ENCODE data around the gene ST6GALNAC5. TPM values are rescaled to one million over a fixed set of nuclear protein-coding genes. Genes with fewer than 3 reads are reported as not detected.

ST6GALNAC5 gene
- total and polyA plus RNA-seq, 10 of the 15 experiments (the other 5 are each of a cell fraction or from before 2014, with no cell fraction given) = under 0.01 to 1.8 (median 0.07) TPM; not detected in 6

DNA sequence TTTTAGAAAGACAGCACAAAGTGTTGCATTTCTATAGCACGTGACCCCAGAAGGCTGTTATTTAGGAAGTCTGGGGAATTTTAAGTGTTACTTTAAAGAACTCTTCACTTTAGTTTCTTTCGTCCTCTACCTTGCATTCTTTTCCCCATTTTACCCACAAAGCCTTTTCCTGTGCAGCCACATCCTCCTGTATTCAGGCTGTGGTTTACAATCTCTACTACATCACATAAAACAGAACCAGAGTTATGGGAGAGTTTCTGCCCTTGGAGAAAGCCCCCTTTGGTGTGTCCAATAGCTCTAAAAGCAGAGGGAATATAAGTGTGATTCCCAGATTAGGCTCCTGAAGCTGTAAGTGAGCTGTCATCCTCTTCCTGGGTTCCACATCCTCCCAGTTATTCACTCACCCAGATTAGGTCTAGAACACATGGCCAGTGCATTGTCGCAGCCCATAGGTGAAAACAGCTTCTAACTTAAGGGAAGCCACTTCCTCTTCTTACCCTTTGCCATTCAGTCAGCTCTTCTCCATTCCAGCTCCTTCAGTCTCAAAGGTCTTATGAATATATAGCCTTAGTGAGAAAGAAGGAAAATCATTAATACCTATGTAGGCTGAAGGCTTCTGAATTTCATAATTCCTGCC lies 180.8 kb downstream of the ST6GALNAC5 start:
- BruUV-seq (replicated peaks) = no TSS peak
- Histone ChIP-seq H2AFZ (ENCODE audit: control insufficient read depth, low read depth, low read length) (no peak overlapping the region), H3K27me3 (replicated peaks in 1 of 2; ENCODE audit: control insufficient read depth in 2 of 2, insufficient read depth in 2 of 2, low read length in 1 of 2) (no peaks in the 10 kb centered on the region; a peak in 1 of 4 replicates), H3K4me3 (no peak overlapping the region), H3K36me3 (ENCODE audit: control insufficient read depth in 2 of 2, insufficient read depth in 2 of 2, low read length in 1 of 2) (no peaks in the 10 kb centered on the region), H4K20me1 (ENCODE audit: control insufficient read depth, insufficient read depth) (no peaks in the 10 kb centered on the region), H3K9ac (ENCODE audit: control insufficient read depth, insufficient read depth, low read length) (no peak overlapping the region), H3K4me1 (ENCODE audit: control insufficient read depth, insufficient read depth, low read length) (no peaks in the 10 kb centered on the region), H3K79me2 (ENCODE audit: control insufficient read depth, insufficient read depth, low read length) (no peaks in the 10 kb centered on the region), H3K27ac (ENCODE audit: control insufficient read depth, insufficient read depth) (no peak overlapping the region), H3K4me2 (ENCODE audit: control insufficient read depth, insufficient read depth) (no peak overlapping the region), H3K9me3 (replicated peaks; ENCODE audit: control insufficient read depth, insufficient read depth, low read length) (no peaks in the 10 kb centered on the region)
- in situ Hi-C loops (cut with MboI) (no loop called here), intact Hi-C loops (cut with micrococcal nuclease; ENCODE audit: unreplicated experiment) (no loop called here)
- TF ChIP-seq JUND (IDR thresholded peaks at IDR 0.05; ENCODE audit: low read depth, low read length) = no peak
- TF ChIP-seq ZNF217 (IDR thresholded peaks at IDR 0.05) = no peak
- TF ChIP-seq RFX5 (IDR thresholded peaks at IDR 0.05; ENCODE audit: low read depth, low read length) = no peak
- no peak for TF ChIP-seq SRF (IDR thresholded peaks at IDR 0.05; ENCODE audit: low read depth in 2 of 2, low read length in 2 of 2)
- peak in 1 of 2 experiments; percentile 18; a peak in 1 of 4 replicates for TF ChIP-seq IKZF2 (IDR thresholded peaks at IDR 0.05)
- TF ChIP-seq PAX8 (IDR thresholded peaks at IDR 0.05) = no peak
- TF ChIP-seq SMAD1 (IDR thresholded peaks at IDR 0.05; ENCODE audit: low read depth, partially characterized antibody) = no peak
- no peak for TF ChIP-seq POLR2AphosphoS5 (IDR thresholded peaks at IDR 0.05; ENCODE audit: low read length)
- no peak for TF ChIP-seq EP300 (IDR thresholded peaks at IDR 0.05; ENCODE audit: borderline replicate concordance in 1 of 2, control insufficient read depth in 1 of 2, low read depth in 2 of 2, low read length in 2 of 2)
- TF ChIP-seq ELK1 (IDR thresholded peaks at IDR 0.05; ENCODE audit: low read depth, low read length) = no peak
- TF ChIP-seq, protein P1, sequence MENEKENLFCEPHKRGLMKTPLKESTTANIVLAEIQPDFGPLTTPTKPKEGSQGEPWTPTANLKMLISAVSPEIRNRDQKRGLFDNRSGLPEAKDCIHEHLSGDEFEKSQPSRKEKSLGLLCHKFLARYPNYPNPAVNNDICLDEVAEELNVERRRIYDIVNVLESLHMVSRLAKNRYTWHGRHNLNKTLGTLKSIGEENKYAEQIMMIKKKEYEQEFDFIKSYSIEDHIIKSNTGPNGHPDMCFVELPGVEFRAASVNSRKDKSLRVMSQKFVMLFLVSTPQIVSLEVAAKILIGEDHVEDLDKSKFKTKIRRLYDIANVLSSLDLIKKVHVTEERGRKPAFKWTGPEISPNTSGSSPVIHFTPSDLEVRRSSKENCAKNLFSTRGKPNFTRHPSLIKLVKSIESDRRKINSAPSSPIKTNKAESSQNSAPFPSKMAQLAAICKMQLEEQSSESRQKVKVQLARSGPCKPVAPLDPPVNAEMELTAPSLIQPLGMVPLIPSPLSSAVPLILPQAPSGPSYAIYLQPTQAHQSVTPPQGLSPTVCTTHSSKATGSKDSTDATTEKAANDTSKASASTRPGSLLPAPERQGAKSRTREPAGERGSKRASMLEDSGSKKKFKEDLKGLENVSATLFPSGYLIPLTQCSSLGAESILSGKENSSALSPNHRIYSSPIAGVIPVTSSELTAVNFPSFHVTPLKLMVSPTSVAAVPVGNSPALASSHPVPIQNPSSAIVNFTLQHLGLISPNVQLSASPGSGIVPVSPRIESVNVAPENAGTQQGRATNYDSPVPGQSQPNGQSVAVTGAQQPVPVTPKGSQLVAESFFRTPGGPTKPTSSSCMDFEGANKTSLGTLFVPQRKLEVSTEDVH (IDR thresholded peaks at IDR 0.05; ENCODE audit: low read depth, partially characterized antibody) = no peak
- TF ChIP-seq RELA (IDR thresholded peaks at IDR 0.05; ENCODE audit: borderline replicate concordance, partially characterized antibody) = no peak
- peak; percentile 54; the same call in 1 of the 2 replicates for TF ChIP-seq SPI1 (IDR thresholded peaks at IDR 0.05; ENCODE audit: borderline replicate concordance, insufficient read depth, low read depth, low read length)
- no peak for TF ChIP-seq MAX (IDR thresholded peaks at IDR 0.05; ENCODE audit: low read depth, low read length)
- no peak for TF ChIP-seq TCF7 (IDR thresholded peaks at IDR 0.05; ENCODE audit: borderline replicate concordance)
- no peak for DNase-seq (ENCODE audit: low read depth, low spot score)
- ChIA-PET RAD21 (ENCODE audit: unreplicated experiment) (no interaction called here), CTCF (interaction anchor here (1.1 to 1.2 kb wide), 2 partner anchors 10 to 100 kb away, joined by 3 to 4 read pairs; no protein-coding TSS in a partner anchor), POLR2A (no interaction called here), SMC1A (ENCODE audit: uncharacterized antibody, unreplicated experiment) (interaction anchor here (0.8 to 2.0 kb wide), 12 partner anchors 8 to 109 kb away, joined by 3 to 7 read pairs (median 4); no protein-coding TSS in a partner anchor)
- WGBS (ENCODE audit: insufficient coverage, insufficient replicate concordance, low lambda C conversion rate, missing lambda C conversion rate) = 8% methylated on average over 3 of the region's 3 CpGs
- no peak for FAIRE-seq
- 0 out of 3 replicates have a peak, but pooled peaks have one; percentile 23 for ATAC-seq
